ENCODE data around the gene KIAA0319L.

Gene KIAA0319L

GRCh38 chr1:35563166-35563565 is 6.0 kb upstream of the KIAA0319L start:
- no peak for DNase-seq (ENCODE audit: low read depth in 3 of 3)

- no peak for DNase-seq (ENCODE audit: low read depth in 3 of 3)
Measured at GRCh38 chr1:35561972-35562680, 4.9 kb upstream of the KIAA0319L start.

GRCh38 chr1:35561297-35561971 is 4.2 kb upstream of the KIAA0319L start:
- no peak for DNase-seq (ENCODE audit: low read depth in 3 of 3)

GRCh38 chr1:35560256-35561225 is 3.3 kb upstream of the KIAA0319L start:
- no peak for DNase-seq (ENCODE audit: low read depth in 3 of 3)

- no peak for DNase-seq (ENCODE audit: low read depth in 3 of 3)
Measured at GRCh38 chr1:35559317-35559944, 2.2 kb upstream of the KIAA0319L start.

- DNase-seq (ENCODE audit: low read depth in 3 of 3) = no peak
Measured at GRCh38 chr1:35558374-35559316, 1.4 kb upstream of the KIAA0319L start.

GRCh38 chr1:35557611-35558373 is 589 bp upstream of the KIAA0319L start, which contains the start of gene NCDN:
TSS of gene NCDN (plus strand) at chr1:35557799. CDS start at chr1:35558191, 392 bp downstream.
- peak; percentile 92 to 98 (median 96) for DNase-seq (ENCODE audit: low read depth in 3 of 3)

- DNase-seq (ENCODE audit: low read depth in 3 of 3) = no peak
Measured at GRCh38 chr1:35556484-35557117, 602 bp downstream of the KIAA0319L start.

GRCh38 chr1:35555601-35556477 is 1.4 kb downstream of the KIAA0319L start:
- DNase-seq (ENCODE audit: low read depth in 3 of 3) = no peak

- no peak for DNase-seq (ENCODE audit: low read depth in 3 of 3)
Measured at GRCh38 chr1:35555212-35555584, 2.0 kb downstream of the KIAA0319L start.

- no peak for DNase-seq (ENCODE audit: low read depth in 3 of 3)
Measured at GRCh38 chr1:35554266-35555211, 2.7 kb downstream of the KIAA0319L start.

- no peak for DNase-seq (ENCODE audit: low read depth in 3 of 3)
Measured at GRCh38 chr1:35553851-35554250, 3.4 kb downstream of the KIAA0319L start.

- DNase-seq (ENCODE audit: low read depth in 3 of 3) = no peak
Measured at GRCh38 chr1:35546614-35547013, 10.6 kb downstream of the KIAA0319L start.

- no peak for DNase-seq (ENCODE audit: low read depth in 3 of 3)
Measured at GRCh38 chr1:35544976-35545375, 12.2 kb downstream of the KIAA0319L start.

- DNase-seq (ENCODE audit: low read depth in 3 of 3) = no peak
Measured at GRCh38 chr1:35539824-35540261, 17.4 kb downstream of the KIAA0319L start.

GRCh38 chr1:35539073-35539823 is 18.0 kb downstream of the KIAA0319L start:
- no peak for DNase-seq (ENCODE audit: low read depth in 3 of 3)

All from stimulated activated CD4-positive, alpha-beta T cell treated with anti-CD3 and anti-CD28 coated beads, TNF-alpha, amount 100 ng/mL, for 48 hours (primary cell).